Tibial nerve (tissue), 4 donors: ENCODE results near the gene RPTOR.

Experiments
- CTCF ChIP-seq, 5 experiments: fragments of 200-600 bp in 3 of 5; fragments of 450-650 bp in 2 of 5; sonication (generic) in 3 of 5; IDR thresholded peaks; one replicate each; pipeline ENCODE4 v1.5.1; 2016 to 2019; ENCODE audit warnings: antibody characterized with exemption in 5 of 5, mild to moderate bottlenecking in 3 of 5, moderate library complexity in 2 of 5
- EP300 ChIP-seq, 2 donors: sonication (generic); formaldehyde crosslinking; IDR thresholded peaks; one replicate each; pipeline ENCODE4 v1.6.1; 2017; ENCODE audit warnings: antibody characterized with exemption in 2 of 2, mild to moderate bottlenecking in 1 of 2

- TF ChIP-seq CTCF (IDR thresholded peaks at IDR 0.05) (no peak), EP300 (IDR thresholded peaks at IDR 0.05) (no peak)
These were observed 20.5 kb upstream of the RPTOR start for GRCh38 chr17:80523956-80524712.
